Prostate gland (tissue), 2 donors: ENCODE data around the gene SMPD2. TPM values are rescaled to one million over a fixed set of nuclear protein-coding genes. Genes with fewer than 3 reads are reported as not detected.

Experiments used
- DNase-seq: peaks from one replicate; pipeline ENCODE4 v3.0.0-alpha.2; 2019; ENCODE audit warnings: low spot score
- H3K27ac ChIP-seq, 2 donors: fragments of 200-600 bp; sonication (generic); 2 replicates each; pipeline ENCODE4 v1.5.1; 2017 to 2019
- H3K27me3 ChIP-seq: fragments of 200-600 bp; sonication (generic); replicated peaks from 2 replicates; pipeline ENCODE4 v1.5.1; 2019; ENCODE audit not compliant: insufficient read depth
- H3K36me3 ChIP-seq, 2 donors: fragments of 200-600 bp; sonication (generic); 1 replicate in 1 of 2; 2 replicates in 1 of 2; pipeline versions ENCODE4 v1.5.1 to v1.8.1; 2017 to 2019
- H3K4me1 ChIP-seq: fragments of 200-600 bp; sonication (generic); replicated peaks from 2 replicates; pipeline ENCODE4 v1.5.1; 2019
- H3K4me3 ChIP-seq, 2 donors: fragments of 200-600 bp; sonication (generic); 2 replicates each; pipeline ENCODE4 v1.5.1; 2017 to 2019
- H3K9me3 ChIP-seq: fragments of 200-600 bp; sonication (generic); 2 replicates; pipeline ENCODE4 v1.5.1; 2017
- CTCF ChIP-seq, 4 experiments: fragments of 200-600 bp in 2 of 4; fragments of 450-650 bp in 2 of 4; sonication (generic) in 2 of 4; IDR thresholded peaks; 1 replicate in 3 of 4; 2 replicates in 1 of 4; pipeline ENCODE4 v1.5.1; 2016 to 2019; ENCODE audit warnings: antibody characterized with exemption in 4 of 4, mild to moderate bottlenecking in 2 of 4, moderate library complexity in 2 of 4
- POLR2A ChIP-seq: fragments of 450-650 bp; IDR thresholded peaks from one replicate; pipeline ENCODE4 v1.6.1; 2016; ENCODE audit warnings: antibody characterized with exemption, mild to moderate bottlenecking
- POLR2AphosphoS5 ChIP-seq: sonication (generic); formaldehyde crosslinking; IDR thresholded peaks from one replicate; pipeline ENCODE4 v1.6.1; 2017; ENCODE audit warnings: antibody characterized with exemption
- WGBS: methylation state at CpG from one replicate; pipeline ENCODE4 v1.1.5; 2018; 5-methylcytosine and 5-hydroxymethylcytosine counted together
- intact Hi-C: fragments of 100-400 bp; cut with DNase I; formaldehyde crosslinking; loops from one replicate; pipeline ENCODE4 v1.14.2; 2022
- total RNA-seq, 2 donors: library from RNA; depleted of rRNA; stranded (reverse); fragments of >200 nt; gene quantifications; one replicate each; pipeline ENCODE4 v1.1.0, GENCODE V29; 2016

SMPD2 gene
- total RNA-seq, 2 donors from 2014 or later = 10.2 to 24.2 TPM

- Histone ChIP-seq H3K4me1 (no peaks in the 10 kb centered on the region), H3K9me3 (no peaks in the 10 kb centered on the region), H3K27ac (no peak overlapping the region), H3K36me3 (no peaks in the 10 kb centered on the region), H3K4me3 (no peak overlapping the region), H3K27me3 (no peaks in the 10 kb centered on the region)
- DNase-seq = no peak
- TF ChIP-seq CTCF (IDR thresholded peaks at IDR 0.05) (no peak), POLR2A (no peak), POLR2AphosphoS5 (no peak)
- intact Hi-C loops = no loop called here
- 83% methylated on average over 7 of the region's 7 CpGs for WGBS
These were observed 25.8 kb downstream of the SMPD2 start for GRCh38 chr6:109466212-109466923.

GRCh38 chr6:109467696-109468095, 27.2 kb downstream of the SMPD2 start:
- H3K27ac ChIP-seq = no peak overlapping the region
- no peaks in the 10 kb centered on the region for H3K4me1 ChIP-seq
- DNase-seq = no peak
- peaks cover 0 to 7% of the 10 kb centered on the region in 2 donors for H3K36me3 ChIP-seq
- H3K27me3 ChIP-seq = no peaks in the 10 kb centered on the region
- H3K9me3 ChIP-seq = no peaks in the 10 kb centered on the region
- 88% methylated on average over 6 of the region's 6 CpGs for WGBS
- intact Hi-C loops = no loop called here
- no peak overlapping the region for H3K4me3 ChIP-seq
- TF ChIP-seq POLR2AphosphoS5 (no peak), CTCF (IDR thresholded peaks at IDR 0.05) (no peak), POLR2A (no peak)

- no peaks in the 10 kb centered on the region for H3K27me3 ChIP-seq
- no peak for DNase-seq
- H3K4me1 ChIP-seq = no peaks in the 10 kb centered on the region
- H3K36me3 ChIP-seq = peaks cover 0 to 7% of the 10 kb centered on the region in 2 donors
- H3K4me3 ChIP-seq = no peak overlapping the region
- H3K27ac ChIP-seq = no peak overlapping the region
- TF ChIP-seq POLR2AphosphoS5 (no peak), POLR2A (no peak), CTCF (IDR thresholded peaks at IDR 0.05) (no peak)
- intact Hi-C loops = no loop called here
- H3K9me3 ChIP-seq = no peaks in the 10 kb centered on the region
- over 99% methylated on average over 5 of the region's 5 CpGs for WGBS
These were observed 29.2 kb downstream of the SMPD2 start for GRCh38 chr6:109469591-109470189.

- H3K4me1 ChIP-seq = no peaks in the 10 kb centered on the region
- H3K4me3 ChIP-seq = no peak overlapping the region
- H3K27ac ChIP-seq = no peak overlapping the region
- intact Hi-C loops = no loop called here
- peaks cover 0 to 7% of the 10 kb centered on the region in 2 donors for H3K36me3 ChIP-seq
- no peak for DNase-seq
- WGBS = 88% methylated on average over 5 of the region's 5 CpGs
- H3K9me3 ChIP-seq = no peaks in the 10 kb centered on the region
- no peaks in the 10 kb centered on the region for H3K27me3 ChIP-seq
- TF ChIP-seq POLR2AphosphoS5 (no peak), CTCF (IDR thresholded peaks at IDR 0.05) (no peak), POLR2A (no peak)
These were observed 30.7 kb downstream of the SMPD2 start for GRCh38 chr6:109471105-109471810.
